HCEC 1CT (cell line): ENCODE data around the gene NKAIN4.

Experiments
- DNase-seq: peaks from one replicate; pipeline ENCODE4 v3.0.0-alpha.2; 2017

The NKAIN4 gene

DNA sequence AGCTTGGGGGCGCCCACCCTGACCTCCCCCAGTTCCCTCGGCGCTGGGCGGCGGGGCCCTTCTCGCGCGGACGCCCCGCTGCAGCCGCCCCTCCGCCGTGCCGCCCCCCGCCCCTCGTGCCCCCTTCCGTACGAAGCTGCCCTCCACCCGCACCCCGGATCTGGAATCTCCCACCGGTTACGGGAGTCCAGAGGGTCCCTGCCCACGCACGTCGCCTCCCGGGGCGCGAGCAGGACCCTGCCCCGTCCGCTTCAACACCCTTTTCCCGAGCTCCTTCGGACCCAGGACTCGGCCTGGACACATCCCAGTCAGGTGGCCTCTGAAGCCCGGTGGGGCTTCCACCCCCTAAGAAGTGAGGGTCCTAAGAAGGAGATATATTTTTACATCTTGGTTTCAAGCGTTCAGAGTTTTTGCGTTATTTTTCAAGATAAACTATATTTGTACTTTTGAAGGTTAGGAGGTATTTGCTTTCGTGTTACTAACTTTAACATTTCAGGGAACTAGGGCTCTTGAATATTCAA lies 18.9 kb upstream of the NKAIN4 start:
- no peak for DNase-seq

DNA sequence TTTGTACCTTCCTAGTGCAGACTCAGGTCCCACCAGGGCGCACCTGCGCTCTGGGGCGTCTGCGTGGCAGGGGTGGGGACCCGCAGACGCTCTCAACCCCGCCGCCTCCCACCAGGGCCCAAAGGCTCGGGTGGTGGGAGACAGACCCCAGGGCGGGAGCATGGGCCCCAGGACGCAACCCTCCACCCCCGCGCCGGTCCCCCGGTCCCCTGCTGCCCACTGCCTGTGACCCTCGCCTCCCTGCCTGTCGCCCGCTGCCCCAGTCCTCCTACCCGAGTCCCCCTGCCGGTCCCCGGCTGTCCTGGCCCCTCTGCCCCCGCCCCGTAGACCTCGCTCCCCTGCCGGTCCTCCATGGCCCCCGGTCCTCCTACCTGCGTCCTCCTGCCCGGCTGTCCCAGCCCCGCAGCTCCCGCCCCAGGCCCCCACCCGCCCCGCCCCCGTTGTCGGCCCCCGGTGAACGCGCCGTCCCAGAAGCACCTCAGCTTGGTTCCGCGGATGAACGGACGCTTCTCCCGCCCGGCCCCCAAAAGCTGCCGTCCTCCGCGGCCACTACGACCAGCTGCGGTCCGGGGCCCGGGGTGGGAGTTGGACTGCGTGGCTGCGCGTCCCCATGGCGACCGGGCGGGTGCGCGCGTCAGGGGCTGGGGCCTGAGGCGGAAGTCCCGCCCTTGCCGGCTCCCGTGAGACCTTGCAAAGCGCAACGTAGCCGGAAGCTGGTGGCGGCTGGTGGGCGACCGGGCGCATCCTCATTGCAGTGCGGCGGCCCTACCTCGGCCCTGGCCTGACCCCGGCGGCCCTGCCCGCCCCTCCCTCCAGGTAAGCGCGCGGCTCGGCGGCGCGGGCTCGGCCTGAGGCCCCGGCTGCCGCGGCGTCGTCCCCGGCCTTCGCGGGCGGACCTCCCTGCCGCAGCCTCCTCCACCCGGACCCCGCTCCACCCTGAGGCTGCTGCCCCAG lies 18.1 kb upstream of the NKAIN4 start, which contains the start of gene ARFGAP1:
Gene ARFGAP1, plus strand, starts transcription at position 709 of the 954 bp plus-strand sequence. CDS start 2,768 bp downstream, outside the sequence.
- DNase-seq: peak; percentile 86

DNA sequence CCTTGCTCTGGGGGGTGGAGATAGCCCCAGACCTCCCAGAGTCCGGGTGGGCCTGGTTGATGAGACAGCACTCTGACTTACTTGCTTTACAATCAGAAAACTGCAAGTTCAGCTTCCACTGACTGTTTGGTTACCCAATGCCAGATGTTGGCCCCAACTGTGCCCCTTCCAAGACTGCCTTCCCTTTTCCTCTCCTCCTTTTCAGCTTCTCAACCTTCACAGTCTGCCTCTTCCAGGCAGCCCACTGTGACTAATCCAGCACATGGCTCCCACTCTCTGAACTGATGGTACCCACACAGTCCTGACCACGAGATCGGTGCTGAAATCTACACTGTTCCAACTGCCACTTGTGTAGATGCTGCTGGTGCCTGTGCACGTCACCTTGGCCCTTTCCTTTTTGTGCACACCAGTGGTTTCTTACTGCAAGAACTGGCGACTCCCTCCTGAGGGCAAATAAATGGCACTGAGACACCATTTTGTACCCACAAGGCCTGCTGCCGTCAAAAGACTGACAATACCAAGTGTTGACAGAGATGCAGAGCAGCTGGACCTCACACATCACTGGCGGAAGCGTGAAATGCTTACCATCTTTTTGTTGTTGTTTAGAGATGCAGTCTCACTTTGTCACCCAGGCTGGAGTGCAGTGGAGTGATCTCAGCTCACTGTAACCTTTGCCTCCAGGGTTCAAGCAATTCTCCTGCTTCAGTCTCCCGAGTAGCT lies 16.5 kb upstream of the NKAIN4 start:
- no peak for DNase-seq

DNA sequence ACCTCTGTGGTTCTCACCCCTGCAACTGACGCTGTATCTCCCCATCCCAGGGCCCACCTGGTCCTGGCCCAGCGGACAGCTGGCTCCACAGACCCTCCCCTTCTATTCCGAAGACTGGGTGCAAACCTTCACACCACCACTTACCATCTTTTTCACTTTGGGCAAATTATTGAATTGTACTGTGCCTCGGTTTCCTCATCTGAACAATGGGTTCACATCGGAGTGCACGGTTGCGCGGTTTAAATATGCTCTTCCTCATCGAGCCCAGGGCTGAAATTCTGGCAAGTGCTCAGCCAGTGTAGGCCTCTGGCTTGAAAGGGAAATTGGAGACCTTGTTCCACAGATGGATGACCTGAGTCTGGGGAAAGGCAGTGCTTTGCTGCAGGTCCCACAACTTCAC lies 15.5 kb upstream of the NKAIN4 start:
- no peak for DNase-seq

DNA sequence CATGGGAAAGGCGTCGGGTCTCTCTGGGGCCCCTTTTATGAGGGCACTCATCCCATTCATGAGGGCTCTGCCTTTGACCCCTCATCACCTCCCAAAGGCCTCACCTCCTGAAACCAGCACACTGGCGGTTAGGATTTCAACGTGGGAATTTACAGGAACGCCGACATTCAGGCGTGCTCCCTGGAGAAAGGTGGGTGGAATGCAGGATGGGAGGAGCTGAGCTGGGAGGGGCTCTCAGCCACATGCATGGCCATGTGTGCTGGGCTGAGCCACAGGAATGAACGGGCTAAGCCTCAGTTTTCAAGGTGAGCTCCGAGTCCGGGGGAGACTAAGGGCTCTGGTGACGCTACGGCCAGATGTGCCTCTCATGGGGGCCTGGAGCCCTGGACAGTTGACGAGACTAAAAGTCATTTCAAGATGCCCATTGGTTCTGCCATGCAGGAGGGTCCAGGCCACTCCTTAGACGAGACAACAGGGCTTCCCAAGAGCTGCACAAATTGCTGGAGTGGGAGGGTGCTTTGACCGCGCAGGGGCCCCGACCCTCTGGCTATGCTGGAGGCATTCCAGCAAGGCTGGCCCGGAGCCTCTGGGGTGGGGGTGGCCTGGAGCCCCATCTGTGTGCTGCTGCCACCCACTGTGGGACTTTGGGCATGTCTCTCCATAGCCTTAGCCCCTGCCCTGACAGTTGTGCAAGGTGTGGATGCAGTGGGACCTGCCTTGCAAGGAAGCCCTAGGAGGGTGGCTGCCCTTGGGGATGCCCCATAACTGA lies 14.6 kb upstream of the NKAIN4 start:
- no peak for DNase-seq

DNA sequence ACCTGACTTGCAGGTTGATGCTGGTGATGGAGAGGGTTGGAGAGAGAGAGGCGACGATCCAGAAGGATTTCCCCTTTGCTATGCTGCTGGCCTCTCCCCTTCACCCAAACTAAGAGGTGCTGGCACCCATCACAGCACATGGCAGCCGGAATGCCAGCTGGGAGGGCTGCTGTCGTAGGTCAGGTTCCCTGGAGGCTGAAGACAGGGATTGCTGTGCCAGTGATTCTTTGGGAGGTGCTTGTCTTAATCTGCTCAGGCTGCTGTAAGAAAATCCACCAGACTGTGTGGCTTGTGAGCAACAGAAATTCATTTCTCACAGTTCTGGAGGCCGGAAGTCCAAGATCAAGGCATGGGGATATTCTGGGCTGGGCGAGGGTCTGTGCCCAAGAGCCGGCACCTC lies 14.0 kb upstream of the NKAIN4 start:
- no peak for DNase-seq

GRCh38 chr20:63267691-63268090 lies 13.4 kb upstream of the NKAIN4 start:
- no peak for DNase-seq

GRCh38 chr20:63265891-63266515 lies 11.7 kb upstream of the NKAIN4 start:
- DNase-seq: no peak

DNA sequence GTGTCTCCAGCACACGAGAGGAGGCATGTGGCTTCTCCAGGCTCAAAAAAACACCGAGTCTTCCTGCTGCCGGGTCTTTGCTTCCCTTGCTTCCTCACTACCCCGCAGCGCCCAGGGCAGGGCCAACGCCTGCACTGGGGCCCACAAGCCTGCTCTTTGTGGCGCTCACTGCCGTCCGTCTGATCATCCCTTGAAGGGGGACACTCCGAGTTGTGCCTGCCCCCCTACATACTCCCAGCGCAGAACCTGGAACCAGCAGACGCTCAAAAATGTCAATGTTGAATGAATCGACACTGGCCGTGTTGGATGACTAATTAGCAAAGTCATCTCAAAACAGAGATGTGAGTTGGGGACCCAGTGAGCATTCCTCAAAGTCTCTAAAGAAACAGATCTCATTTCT lies 10.3 kb upstream of the NKAIN4 start:
- DNase-seq: no peak

DNA sequence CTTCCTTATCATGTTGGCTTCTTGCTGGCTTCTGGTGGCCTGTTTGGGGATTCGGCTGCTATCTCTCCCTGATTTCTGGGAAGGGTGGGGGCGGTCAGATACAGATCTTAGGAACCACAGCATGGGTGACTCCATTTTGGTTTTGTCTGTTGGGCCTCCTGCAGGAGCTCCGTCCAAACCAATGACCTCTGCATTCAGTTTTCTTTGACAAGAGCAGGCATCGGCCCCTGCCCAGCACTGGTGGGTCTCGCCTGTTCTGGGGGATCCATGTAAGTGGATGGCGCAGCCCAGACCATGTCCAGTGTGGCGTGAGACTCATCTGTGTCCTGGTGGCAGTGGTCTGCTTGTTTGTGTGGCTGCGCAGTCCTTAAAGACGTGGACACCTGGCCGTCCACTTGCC lies 9.7 kb upstream of the NKAIN4 start:
- no peak for DNase-seq

DNA sequence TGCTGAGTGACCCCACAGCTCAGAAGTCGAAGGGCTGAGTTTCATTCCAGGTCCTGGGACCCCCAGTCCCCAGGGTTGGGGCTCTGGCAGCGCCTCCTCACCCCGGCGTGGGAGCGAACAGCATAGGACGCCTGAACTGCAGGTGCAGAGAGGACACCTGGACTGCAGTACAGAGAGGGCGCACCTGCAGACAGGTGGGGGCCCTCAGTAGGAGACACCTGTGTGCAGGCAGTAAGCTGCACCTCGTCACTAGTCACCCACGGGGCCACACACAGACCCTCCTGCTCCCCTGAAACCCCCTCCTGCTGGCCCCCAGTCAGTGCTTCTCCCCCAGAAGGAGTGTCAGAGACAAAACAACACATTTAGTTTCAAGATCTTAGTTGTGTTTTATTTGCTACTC lies 8.6 kb upstream of the NKAIN4 start:
- DNase-seq: no peak

GRCh38 chr20:63261795-63262528 lies 7.7 kb upstream of the NKAIN4 start:
- DNase-seq: no peak

GRCh38 chr20:63261060-63261794 lies 7.0 kb upstream of the NKAIN4 start:
- no peak for DNase-seq

DNA sequence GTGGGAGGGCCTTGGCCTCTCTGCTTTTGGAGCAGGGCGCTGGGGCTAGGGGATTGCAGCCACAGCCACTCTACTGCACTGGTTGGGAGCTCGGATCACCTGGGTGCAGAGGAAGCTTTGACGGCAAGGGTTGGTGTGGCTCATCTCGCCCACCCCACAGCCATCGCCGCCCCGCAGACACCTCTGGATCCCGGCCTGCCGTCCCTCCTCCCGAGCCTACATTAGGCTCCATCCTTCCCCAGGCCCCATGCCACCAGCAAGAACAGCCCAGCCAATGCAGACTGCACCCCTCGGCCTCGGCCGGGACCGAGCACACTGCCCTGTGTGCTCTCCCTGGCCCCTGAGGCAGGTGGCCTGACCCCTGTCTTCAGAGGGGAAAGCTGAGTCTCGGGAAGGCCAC lies 6.3 kb upstream of the NKAIN4 start:
- no peak for DNase-seq

GRCh38 chr20:63259734-63260460 lies 5.6 kb upstream of the NKAIN4 start:
- DNase-seq: no peak

DNA sequence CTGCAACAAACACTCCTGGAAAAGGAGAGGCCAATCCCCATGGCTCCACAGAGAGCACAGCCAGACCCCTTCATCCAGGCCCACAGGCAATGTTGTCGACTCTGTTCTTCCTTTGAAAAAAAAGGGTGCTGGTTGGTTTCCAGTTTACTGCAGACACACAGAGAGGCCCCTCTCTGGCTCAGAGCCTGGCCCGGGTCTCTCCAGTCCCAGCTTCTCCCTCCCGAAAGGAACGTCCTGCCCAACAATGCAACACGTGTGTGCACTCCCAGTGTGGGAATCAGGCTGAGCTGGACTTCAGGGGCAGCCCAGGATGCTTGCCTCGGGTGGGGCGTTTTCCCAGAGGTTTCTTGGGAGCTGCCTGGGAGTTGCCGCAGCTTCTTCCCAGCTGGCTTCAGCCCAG lies 4.5 kb upstream of the NKAIN4 start:
- DNase-seq: no peak

GRCh38 chr20:63257629-63258028 lies 3.4 kb upstream of the NKAIN4 start:
- no peak for DNase-seq

DNA sequence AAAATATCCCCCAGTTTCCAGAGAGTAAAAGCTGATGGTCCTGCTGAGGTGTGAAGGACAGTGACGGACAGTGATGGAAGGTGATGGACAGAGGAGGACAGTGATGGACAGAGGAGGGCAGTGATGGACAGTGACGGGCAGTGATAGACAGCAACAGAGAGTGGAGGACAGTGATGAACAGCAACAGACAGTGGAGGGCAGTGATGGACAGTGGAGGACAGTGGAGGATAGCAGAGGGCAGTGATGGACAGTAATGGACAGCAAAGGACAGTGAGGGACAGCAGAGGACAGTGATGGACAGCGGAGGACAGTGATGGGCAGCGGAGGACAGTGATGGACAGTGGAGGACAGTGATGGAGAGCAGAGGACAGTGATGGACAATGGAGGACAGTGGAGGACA lies 2.7 kb upstream of the NKAIN4 start:
- DNase-seq: no peak

DNA sequence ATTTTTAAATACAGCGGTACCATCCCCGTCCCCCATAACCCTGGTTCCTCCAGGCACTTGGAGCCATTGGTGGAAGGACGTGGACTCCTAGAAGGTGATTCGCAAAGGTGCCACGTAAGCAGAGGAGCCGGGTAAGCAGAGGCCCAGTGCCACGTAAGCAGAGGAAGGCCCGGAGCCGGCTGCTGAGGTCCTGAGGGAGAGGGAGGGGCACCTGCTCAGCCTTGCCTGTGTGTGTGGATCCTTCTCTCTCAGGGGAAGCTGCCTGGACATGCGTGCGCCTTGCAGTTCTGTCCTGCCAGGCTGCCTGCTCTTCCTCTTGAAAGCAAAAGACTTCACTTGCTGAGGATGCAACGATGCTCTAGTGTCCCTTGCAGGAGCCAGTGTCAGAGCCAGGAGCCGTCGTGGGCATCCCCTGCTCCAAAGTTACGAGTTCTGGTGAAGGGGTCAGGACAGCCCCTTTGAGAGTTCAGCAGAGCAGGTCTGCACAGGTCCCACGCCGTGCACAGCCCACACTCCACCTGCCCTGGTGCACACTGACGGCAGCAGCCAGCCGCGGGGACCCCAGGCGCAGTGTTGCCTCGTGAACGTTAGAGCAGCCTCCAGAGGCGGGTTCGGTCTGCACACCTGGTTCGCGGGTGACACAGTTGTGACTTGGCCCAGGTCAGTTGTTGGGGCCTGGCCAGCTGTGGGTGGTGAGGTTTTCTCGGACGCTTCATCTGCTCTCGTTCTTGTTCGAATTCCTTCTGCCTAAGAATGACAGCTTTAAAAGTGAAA lies 1.9 kb upstream of the NKAIN4 start:
- no peak for DNase-seq
